ENCODE results near the gene TRIO.

- TF ChIP-seq CTCF (optimal IDR thresholded peaks at IDR 0.05 in 1 of 3, IDR thresholded peaks at IDR 0.05 in 1 of 3, conservative IDR thresholded peaks at IDR 0.05 in 1 of 3; ENCODE audit: extremely low read depth in 1 of 3, insufficient read depth in 2 of 3, low read length in 3 of 3): no peak
- no peak for TF ChIP-seq EZH2 (IDR thresholded peaks at IDR 0.05; ENCODE audit: low read length)
Observed at GRCh38 chr5:14110196-14110595, 32.9 kb upstream of the TRIO start.

All from keratinocyte (primary cell).